Measurements from ENCODE around the gene VIPAS39. TPM values are rescaled to one million over a fixed set of nuclear protein-coding genes. Genes with fewer than 3 reads are reported as not detected.
"Not testable (repeated sequence)": the region's sequence is repeated elsewhere in the genome, so short reads cannot be mapped to it uniquely, and the experiment has no call there.

The VIPAS39 gene
- total RNA-seq, 1 donor = 34.0 TPM

DNA sequence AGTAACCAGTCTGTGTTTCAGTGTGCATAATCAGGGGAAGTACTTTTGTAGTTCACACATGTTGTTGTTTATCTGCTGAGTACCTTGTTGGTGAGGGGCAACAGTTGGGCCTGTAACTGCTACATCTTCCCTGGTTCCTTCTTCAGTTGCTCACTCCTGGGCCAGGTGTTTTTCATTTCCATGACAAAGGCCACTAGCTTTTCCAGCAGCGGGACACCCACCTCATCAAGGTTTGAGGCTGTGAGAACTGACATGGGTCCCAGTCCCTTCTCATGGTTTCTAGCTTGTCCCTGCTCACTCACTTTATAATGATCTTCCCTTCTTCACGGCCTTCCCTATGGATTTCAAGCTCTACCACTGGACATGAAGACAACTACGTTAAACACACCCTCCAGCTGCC, 32.5 kb downstream of the VIPAS39 start:
- no peak overlapping the region for H2AFZ ChIP-seq (ENCODE audit: low read length)
- H3K27ac ChIP-seq (ENCODE audit: low read depth, low read length) = no peak overlapping the region
- TF ChIP-seq CTCF (IDR thresholded peaks at IDR 0.05; ENCODE audit: extremely low read depth, low read depth, low read length) = no peak
- no peaks in the 10 kb centered on the region for H3K9me3 ChIP-seq (ENCODE audit: low read depth, low read length)
- no peaks in the 10 kb centered on the region for H4K20me1 ChIP-seq (ENCODE audit: insufficient read depth, low read length)
- no peak for DNase-seq (ENCODE audit: insufficient read length, low spot score, missing footprints)
- H3K79me2 ChIP-seq (ENCODE audit: insufficient read depth, low read length) = no peaks in the 10 kb centered on the region
- no peaks in the 10 kb centered on the region for H3K27me3 ChIP-seq (ENCODE audit: insufficient read depth, low read length)
- no peak overlapping the region for H3K4me2 ChIP-seq (ENCODE audit: insufficient read depth, low read length)
- H3K4me1 ChIP-seq (ENCODE audit: insufficient read depth, low read length) = no peaks in the 10 kb centered on the region
- H3K4me3 ChIP-seq (ENCODE audit: insufficient read depth, low read length) = no peak overlapping the region
- peaks cover 68% of the 10 kb centered on the region for H3K36me3 ChIP-seq (ENCODE audit: insufficient read depth, low read length)

DNA sequence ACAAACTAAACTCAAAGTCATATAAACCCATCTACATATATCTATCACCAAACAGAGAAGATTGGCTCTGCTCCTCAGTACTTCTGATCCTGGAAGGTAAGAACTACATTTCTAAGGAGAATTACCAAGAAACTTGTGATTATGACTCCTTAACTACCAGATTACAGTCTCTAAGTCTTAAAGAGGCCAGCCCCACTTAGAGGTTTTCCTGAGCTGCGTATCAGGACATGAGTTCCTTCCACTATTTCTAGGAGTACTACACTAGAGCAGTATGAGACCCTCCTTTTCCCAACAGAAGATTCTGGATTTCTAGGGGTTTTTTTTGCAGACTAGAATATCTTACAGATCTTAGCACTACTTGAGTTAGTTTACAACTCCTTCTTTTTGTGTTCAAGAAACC, 34.0 kb downstream of the VIPAS39 start, which contains the start of gene NOXRED1:
TSS of gene NOXRED1 (minus strand) at position 101 of the 400 bp plus-strand sequence. CDS start 634 bp downstream, outside the sequence.
- no peak within 1 kb of the TSS for H2AFZ ChIP-seq (ENCODE audit: low read length)
- H3K79me2 ChIP-seq (ENCODE audit: insufficient read depth, low read length) = no peaks in the 10 kb centered on the region
- H3K4me3 ChIP-seq (ENCODE audit: insufficient read depth, low read length) = no peak within 1 kb of the TSS
- no peaks in the 10 kb centered on the region for H3K9me3 ChIP-seq (ENCODE audit: low read depth, low read length)
- no peak within 1 kb of the TSS for H3K27ac ChIP-seq (ENCODE audit: low read depth, low read length)
- H3K4me1 ChIP-seq (ENCODE audit: insufficient read depth, low read length) = no peaks in the 10 kb centered on the region
- no peaks in the 10 kb centered on the region for H3K27me3 ChIP-seq (ENCODE audit: insufficient read depth, low read length)
- no peak for DNase-seq (ENCODE audit: insufficient read length, low spot score, missing footprints)
- peaks cover 54% of the 10 kb centered on the region for H3K36me3 ChIP-seq (ENCODE audit: insufficient read depth, low read length)
- TF ChIP-seq CTCF (IDR thresholded peaks at IDR 0.05; ENCODE audit: extremely low read depth, low read depth, low read length) = no peak
- no peaks in the 10 kb centered on the region for H4K20me1 ChIP-seq (ENCODE audit: insufficient read depth, low read length)
- no peak within 1 kb of the TSS for H3K4me2 ChIP-seq (ENCODE audit: insufficient read depth, low read length)

DNA sequence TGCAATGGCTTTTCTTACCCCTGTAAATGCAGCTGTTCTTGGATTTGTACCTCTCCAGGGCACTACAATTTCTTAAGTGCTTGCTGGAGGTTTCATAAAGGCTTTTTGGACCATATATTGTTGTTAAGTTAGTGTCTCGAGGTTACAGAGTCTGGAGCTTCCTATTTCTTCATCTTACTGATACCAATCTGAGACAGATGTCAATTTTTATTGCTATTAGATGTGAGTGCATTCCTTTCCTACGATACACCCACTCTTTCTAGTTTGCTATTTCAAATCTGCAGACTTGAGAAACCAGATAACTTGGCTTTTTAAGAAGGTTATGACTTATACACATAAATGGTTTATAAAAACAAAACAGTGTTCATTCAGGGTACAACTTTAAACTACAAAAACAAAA, 36.2 kb downstream of the VIPAS39 start:
- Histone ChIP-seq H3K4me1 (ENCODE audit: insufficient read depth, low read length) (no peaks in the 10 kb centered on the region), H3K4me3 (ENCODE audit: insufficient read depth, low read length) (no peak overlapping the region), H3K9me3 (ENCODE audit: low read depth, low read length) (no peaks in the 10 kb centered on the region), H3K27me3 (ENCODE audit: insufficient read depth, low read length) (no peaks in the 10 kb centered on the region), H3K36me3 (ENCODE audit: insufficient read depth, low read length) (peaks cover 32% of the 10 kb centered on the region), H3K79me2 (ENCODE audit: insufficient read depth, low read length) (no peaks in the 10 kb centered on the region), H2AFZ (ENCODE audit: low read length) (no peak overlapping the region), H3K4me2 (ENCODE audit: insufficient read depth, low read length) (no peak overlapping the region), H3K27ac (ENCODE audit: low read depth, low read length) (no peak overlapping the region), H4K20me1 (ENCODE audit: insufficient read depth, low read length) (no peaks in the 10 kb centered on the region)
- no peak for TF ChIP-seq CTCF (IDR thresholded peaks at IDR 0.05; ENCODE audit: extremely low read depth, low read depth, low read length)
- DNase-seq (ENCODE audit: insufficient read length, low spot score, missing footprints) = peak; percentile 58

DNA sequence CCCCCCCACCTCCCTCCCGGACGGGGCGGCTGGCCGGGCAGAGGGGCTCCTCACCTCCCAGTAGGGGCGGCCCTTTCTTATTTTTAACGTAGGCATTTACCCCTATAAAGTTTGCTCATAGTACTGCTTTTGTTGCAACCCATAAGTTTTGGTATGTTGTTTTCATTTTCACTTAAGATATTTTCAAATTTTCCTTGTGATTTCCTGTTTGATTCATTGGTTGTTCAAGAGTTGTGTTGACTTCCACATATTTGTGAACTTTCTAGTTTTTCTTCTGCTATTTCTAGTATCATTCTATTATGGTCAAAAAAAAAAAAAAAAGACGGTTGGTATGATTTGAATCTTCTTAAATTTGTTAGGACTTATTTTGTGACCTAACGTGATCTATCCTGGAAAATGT, 40.6 kb downstream of the VIPAS39 start:
- H3K4me2 ChIP-seq (ENCODE audit: insufficient read depth, low read length) = no peak overlapping the region
- H3K4me3 ChIP-seq (ENCODE audit: insufficient read depth, low read length) = no peak overlapping the region
- H4K20me1 ChIP-seq (ENCODE audit: insufficient read depth, low read length) = no peaks in the 10 kb centered on the region
- H3K27ac ChIP-seq (ENCODE audit: low read depth, low read length) = no peak overlapping the region
- no peak overlapping the region for H2AFZ ChIP-seq (ENCODE audit: low read length)
- no peaks in the 10 kb centered on the region for H3K4me1 ChIP-seq (ENCODE audit: insufficient read depth, low read length)
- TF ChIP-seq CTCF (IDR thresholded peaks at IDR 0.05; ENCODE audit: extremely low read depth, low read depth, low read length) = no peak
- H3K27me3 ChIP-seq (ENCODE audit: insufficient read depth, low read length) = no peaks in the 10 kb centered on the region
- DNase-seq (ENCODE audit: insufficient read length, low spot score, missing footprints) = no peak
- no peaks in the 10 kb centered on the region for H3K36me3 ChIP-seq (ENCODE audit: insufficient read depth, low read length)
- no peaks in the 10 kb centered on the region for H3K9me3 ChIP-seq (ENCODE audit: low read depth, low read length)
- H3K79me2 ChIP-seq (ENCODE audit: insufficient read depth, low read length) = no peaks in the 10 kb centered on the region

GRCh38 chr14:77416098-77416497, 41.3 kb downstream of the VIPAS39 start:
- not testable (repeated sequence) for H3K4me3 ChIP-seq (ENCODE audit: insufficient read depth, low read length); H3K27me3 ChIP-seq (ENCODE audit: insufficient read depth, low read length); H3K36me3 ChIP-seq (ENCODE audit: insufficient read depth, low read length); H3K4me1 ChIP-seq (ENCODE audit: insufficient read depth, low read length); DNase-seq (ENCODE audit: insufficient read length, low spot score, missing footprints); H3K4me2 ChIP-seq (ENCODE audit: insufficient read depth, low read length); H3K79me2 ChIP-seq (ENCODE audit: insufficient read depth, low read length); H3K27ac ChIP-seq (ENCODE audit: low read depth, low read length); H3K9me3 ChIP-seq (ENCODE audit: low read depth, low read length); H4K20me1 ChIP-seq (ENCODE audit: insufficient read depth, low read length); H2AFZ ChIP-seq (ENCODE audit: low read length)

DNA sequence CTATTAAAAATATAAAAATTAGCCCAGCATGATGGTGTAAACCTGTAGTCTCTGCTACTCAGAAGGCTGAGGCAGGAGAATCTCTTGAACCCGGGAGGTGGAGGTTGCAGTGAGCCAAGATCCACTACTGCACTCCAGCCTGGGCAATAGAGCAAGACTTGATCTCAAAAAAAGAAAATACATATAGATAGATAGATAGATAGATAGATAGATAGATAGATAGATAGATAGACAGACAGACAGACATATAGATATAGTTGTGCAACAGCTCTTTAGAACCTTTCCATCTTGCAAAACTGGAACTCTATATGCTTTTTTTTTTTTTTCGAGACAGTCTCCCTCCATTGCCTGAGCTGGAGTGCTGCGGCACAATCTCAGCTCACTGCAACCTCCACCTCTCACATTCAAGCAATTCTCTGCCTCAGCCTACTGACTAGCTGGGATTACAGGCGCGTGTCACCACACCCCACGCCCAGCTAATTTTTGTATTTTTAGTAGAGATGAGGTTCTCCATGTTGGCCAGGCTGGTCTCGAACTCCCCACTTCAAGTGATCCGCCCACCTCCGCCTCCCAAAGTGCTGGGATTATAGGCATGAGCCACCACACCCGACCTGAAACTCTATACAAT, 41.9 kb downstream of the VIPAS39 start:
- not testable (repeated sequence) for DNase-seq (ENCODE audit: insufficient read length, low spot score, missing footprints); H3K27me3 ChIP-seq (ENCODE audit: insufficient read depth, low read length); H3K36me3 ChIP-seq (ENCODE audit: insufficient read depth, low read length)

More for the DNA sequence above, 41.9 kb downstream of the VIPAS39 start:
- not testable (repeated sequence) for H3K4me2 ChIP-seq (ENCODE audit: insufficient read depth, low read length); H3K27ac ChIP-seq (ENCODE audit: low read depth, low read length); H3K79me2 ChIP-seq (ENCODE audit: insufficient read depth, low read length); H3K9me3 ChIP-seq (ENCODE audit: low read depth, low read length); H3K4me1 ChIP-seq (ENCODE audit: insufficient read depth, low read length); H2AFZ ChIP-seq (ENCODE audit: low read length); H4K20me1 ChIP-seq (ENCODE audit: insufficient read depth, low read length); H3K4me3 ChIP-seq (ENCODE audit: insufficient read depth, low read length)

All from osteoblast (primary cell).